Right ventricle myocardium inferior (tissue), 1 donor: Measurements from ENCODE around the gene FAM83F. TPM values are rescaled to one million over a fixed set of nuclear protein-coding genes. Genes with fewer than 3 reads are reported as not detected.

ENCODE experiments used
- ATAC-seq: fragments of 200-7000 bp; cut with Tn5 transposase; one replicate; pipeline ENCODE4 v1.9.1; 2020; ENCODE audit warnings: mild to moderate bottlenecking, moderate library complexity
- DNase-seq: peaks from one replicate; pipeline ENCODE4 v3.0.0; 2021; ENCODE audit errors: missing footprints
- intact Hi-C: fragments of 100-400 bp; cut with DNase I; formaldehyde crosslinking; loops from one replicate; pipeline ENCODE4 v1.11.0; 2022
- total RNA-seq: library from RNA; stranded (reverse); fragmentation: NEBNext Ultra II Directional; extraction: Animal tissue kit (Norgen Biotek cat#: 25700); gene quantifications from one replicate; pipeline ENCODE4 v1.2.1, GENCODE V29; 2021
- donor health status: DM: no; HTN: yes; CAD: no; lungs with severe emphysema.

The FAM83F gene
- total RNA-seq, 1 donor from 2014 or later, result 6.1 TPM

DNA sequence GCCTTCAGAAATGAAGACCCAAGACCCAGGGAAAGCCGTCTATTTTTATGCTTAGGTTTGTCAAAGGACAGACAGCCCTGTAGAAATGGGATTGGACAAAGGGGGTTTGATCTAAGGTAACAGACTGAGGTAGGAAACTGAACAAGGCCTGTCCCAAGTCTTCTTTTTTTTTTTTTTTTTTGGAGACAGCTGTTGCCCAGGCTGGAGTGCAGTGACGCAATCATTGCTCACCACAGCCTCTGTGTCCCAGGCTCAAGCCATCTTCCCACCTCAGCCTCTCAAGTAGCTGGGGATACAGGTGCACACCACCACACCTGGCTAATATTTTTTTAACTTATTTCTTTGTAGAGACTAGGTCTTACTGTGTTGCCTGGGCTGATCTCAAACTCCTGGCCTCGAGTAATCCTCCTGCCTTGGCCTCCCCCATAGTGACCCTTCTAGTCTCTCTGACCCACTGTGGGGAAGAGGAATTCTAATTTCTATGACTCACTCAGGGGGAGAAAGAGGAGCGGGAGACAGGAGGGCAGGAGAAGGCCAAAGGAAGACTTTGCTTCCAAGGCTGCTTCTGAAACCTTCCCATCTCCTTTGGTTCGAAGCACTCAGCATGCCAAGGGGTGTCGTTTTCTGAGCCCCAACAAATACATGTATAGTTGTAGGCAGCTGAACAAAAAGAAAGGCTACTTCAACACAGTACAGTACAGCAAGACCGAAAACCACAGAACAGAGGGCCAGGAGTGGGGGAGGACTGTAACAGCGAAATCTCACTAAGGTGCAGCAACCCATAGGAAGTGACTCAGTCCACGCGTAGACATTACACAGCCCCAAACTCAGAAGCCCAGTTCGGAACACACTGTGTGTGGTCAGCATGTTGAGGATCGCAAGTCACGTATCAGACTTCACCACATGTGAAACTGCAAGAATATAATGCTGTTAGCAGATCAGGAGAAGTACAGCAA, 33.7 kb upstream of the FAM83F start:
- intact Hi-C loops, result no loop called here
- DNase-seq (no peak), ATAC-seq (peak; percentile 50)

DNA sequence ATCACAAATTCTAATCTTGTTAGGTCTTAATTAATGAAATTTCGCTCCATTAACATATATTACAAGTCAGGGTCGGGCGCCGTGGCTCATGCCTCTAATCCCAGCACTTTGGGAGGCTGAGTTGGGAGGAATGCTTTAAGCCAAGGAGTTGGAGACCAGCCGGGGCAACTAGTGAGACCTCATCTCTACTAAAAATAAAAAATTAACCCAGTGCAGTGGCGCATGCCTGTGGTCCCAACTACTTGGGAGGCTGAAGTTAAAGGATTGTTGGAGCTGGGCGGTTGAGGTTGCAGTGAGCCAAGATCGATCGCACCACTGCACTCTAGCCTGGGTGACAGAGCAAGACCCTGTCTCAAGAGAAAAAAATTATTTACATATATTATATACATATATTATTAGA, 32.7 kb upstream of the FAM83F start:
- intact Hi-C loops, result no loop called here
- DNase-seq, result no peak
- ATAC-seq, result no peak

DNA sequence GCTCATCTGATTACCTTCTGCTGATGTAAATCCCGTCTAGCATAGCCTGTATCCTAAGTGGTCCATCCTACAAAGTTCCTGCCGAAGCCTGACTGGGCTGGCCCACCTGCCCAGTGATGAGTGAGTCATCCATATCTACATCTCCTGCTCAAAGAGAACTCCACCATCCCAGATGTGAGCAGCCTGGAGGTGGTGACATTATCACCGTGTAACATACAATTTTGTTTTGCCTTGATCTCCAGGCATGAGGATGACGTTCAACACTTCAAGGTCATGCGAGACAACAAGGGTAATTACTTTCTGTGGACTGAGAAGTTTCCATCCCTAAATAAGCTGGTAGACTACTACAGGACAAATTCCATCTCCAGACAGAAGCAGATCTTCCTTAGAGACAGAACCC, 29.0 kb upstream of the FAM83F start:
- no peak for DNase-seq
- intact Hi-C loops, result loop anchor here (5.0 kb wide), 1 partner anchor 37 kb away; no protein-coding TSS in a partner anchor
- ATAC-seq, result no peak

DNA sequence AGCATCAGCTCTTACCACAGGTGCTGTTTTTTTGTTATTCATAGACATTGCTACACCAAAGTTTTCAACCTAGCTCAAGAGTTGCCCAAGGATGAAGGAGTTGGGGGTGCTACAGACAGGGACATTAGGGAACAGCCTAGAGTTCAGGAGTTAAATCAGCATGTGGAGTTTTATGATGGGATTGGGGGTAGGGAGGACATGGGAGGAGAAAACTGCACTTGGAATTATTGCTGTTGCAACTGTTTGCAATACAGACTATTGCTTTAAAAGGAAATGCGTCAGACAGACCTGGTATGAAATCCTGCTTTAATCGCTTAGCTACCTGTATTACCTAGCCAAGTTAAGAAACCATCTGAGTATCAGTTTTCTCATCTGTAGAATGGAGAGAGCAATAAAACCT, 28.3 kb upstream of the FAM83F start:
- intact Hi-C loops, result loop anchor here (5.0 kb wide), 1 partner anchor 36 kb away; no protein-coding TSS in a partner anchor
- DNase-seq (no peak), ATAC-seq (no peak)

DNA sequence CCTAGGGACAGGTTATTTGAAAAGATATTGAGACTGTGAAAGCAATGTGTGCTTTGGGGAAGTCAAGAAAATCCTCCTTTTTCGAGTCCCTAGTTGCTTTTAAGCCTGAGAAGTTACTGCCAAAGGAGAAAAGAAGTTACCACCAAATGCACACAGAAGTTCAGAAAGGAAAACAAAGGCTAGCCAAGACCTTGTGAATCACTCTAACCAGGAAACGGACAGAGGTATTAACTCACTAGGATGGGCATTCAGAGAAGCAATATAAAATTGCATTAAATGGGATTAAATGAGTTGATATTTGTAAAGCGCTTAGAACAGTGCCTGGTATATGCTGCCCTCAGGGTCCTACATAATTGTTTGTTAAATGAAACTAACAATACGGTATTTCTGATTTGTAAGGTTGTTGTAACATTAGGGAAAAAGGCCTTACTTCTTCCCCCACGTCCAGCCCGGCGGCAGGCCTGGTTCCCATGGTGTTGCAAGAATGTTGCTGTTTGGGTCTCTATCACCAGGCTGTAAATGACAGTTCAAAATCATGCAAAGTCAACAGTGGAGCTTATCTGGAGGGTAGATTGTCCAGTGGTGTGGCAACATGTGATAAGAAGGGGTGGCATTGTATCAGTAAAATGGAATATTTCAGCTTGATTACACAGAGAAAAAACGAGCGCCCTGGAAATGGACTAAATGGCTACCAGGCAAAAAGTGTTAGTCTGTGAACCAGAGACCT, 27.5 kb upstream of the FAM83F start:
- DNase-seq, result no peak
- intact Hi-C loops, result loop anchor here (5.0 kb wide), 1 partner anchor 35 kb away; no protein-coding TSS in a partner anchor
- ATAC-seq, result no peak

DNA sequence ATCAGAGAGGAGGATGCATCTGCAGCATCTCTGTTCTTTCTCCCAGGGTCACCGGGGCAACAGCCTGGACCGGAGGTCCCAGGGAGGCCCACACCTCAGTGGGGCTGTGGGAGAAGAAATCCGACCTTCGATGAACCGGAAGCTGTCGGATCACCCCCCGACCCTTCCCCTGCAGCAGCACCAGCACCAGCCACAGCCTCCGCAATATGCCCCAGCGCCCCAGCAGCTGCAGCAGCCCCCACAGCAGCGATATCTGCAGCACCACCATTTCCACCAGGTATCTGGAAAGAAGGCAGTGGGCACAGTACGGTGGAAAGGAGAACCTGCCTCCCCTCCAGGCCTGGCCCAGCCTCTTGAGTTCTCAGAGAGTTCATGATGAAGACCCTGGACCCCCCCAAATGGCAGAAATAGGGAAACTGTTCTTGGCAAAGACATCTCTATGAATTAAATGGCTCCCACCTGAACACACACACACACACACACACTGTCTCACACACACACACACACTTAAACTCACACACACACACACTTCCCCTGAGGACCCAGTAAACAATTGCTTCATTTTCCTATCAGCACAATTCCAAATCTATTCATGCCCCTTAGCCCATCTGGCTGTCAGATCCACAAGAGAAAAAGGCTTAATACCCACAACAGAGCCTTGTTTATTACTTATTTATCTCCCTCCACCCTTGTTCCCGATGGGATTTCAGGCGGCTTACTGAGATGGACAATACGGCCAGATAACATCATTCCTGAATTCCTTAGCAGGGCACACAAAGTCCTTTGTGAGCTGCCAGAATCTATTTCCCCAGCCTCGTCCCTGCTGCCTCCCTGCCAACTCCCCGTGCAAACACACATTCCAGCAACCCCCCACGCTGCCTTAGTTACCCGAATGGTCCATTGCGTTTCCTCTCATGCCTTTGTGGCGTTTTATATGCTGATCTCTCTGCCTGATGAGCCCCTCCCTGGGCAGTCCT, 26.5 kb upstream of the FAM83F start:
- intact Hi-C loops, result loop anchor here (5.0 kb wide), 1 partner anchor 34 kb away; no protein-coding TSS in a partner anchor
- DNase-seq (no peak), ATAC-seq (peak; percentile 77)

DNA sequence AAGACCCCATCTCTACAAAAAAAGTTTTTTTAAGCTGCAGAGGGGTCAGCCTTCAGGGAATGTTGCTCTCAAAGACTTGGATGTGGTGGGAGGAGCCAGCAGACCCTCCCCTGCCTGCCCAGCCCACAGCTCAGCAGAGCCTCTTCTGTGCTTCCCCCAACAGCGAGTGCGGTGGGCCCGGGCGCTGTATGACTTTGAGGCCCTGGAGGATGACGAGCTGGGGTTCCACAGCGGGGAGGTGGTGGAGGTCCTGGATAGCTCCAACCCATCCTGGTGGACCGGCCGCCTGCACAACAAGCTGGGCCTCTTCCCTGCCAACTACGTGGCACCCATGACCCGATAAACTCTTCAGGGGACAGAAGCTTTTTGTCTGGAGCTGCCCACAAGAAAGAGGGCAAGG, 24.0 kb upstream of the FAM83F start:
- ATAC-seq, result no peak
- no peak for DNase-seq
- intact Hi-C loops, result no loop called here

DNA sequence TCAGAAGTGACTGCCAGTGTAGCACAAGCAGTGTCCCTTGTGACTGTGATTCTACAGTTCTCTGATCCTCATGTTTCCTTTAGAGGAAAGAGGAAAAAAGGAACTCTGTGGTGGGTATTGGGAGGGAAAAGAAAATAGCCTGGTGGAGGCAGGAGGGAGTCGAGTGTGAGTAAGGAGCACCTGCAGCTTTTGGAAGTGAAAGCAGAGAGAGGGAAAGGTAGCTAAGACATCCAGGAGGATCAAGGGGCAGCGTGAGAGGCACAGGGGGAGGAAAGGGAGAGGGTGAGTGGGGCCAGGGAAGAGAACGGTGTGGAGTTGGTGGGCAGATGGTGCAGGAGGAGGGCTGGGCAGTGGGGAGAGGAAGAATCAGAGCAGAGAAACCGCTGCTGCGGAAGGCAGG, 22.1 kb upstream of the FAM83F start:
- DNase-seq (no peak), ATAC-seq (no peak)
- intact Hi-C loops, result no loop called here

DNA sequence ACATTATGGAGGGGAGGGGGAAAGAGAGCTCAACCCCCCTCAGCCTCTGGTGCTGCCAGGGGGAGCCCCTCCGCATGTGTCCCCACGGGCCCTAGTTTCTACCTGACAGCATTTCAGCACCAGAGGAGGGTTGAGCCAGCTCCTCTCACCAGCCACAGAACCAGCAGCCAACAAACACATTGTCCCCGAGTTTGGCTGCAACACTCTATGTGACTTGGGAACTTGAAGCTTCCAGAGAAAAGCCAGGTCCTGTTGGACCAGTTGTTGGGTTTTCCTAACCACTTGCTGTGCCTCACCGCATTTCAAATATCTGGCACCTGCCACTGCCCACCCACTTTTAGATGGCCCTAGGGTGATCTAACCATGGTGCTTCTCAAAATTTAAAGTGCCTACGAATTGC, 21.1 kb upstream of the FAM83F start:
- intact Hi-C loops, result no loop called here
- DNase-seq, result no peak
- ATAC-seq, result peak; percentile 63

DNA sequence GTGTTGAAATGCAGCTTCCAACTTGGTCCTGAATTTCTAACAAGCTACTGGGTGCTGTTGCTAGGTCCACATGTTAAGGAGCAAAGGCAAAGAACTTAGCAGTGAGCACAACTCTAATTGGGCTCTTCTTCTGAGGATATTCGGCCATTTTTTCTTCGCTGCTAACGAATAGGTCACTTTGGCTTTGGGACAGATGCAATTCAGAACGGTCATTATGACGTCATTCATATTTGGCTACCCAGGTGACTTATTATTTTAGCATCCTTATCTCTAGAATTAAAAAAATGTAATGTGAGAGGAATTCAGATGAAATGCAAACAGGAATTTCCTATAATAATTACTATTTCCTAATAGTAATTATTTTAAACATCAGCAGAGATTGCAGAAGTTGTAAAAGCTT, 20.7 kb upstream of the FAM83F start:
- no peak for ATAC-seq
- intact Hi-C loops, result no loop called here

DNA sequence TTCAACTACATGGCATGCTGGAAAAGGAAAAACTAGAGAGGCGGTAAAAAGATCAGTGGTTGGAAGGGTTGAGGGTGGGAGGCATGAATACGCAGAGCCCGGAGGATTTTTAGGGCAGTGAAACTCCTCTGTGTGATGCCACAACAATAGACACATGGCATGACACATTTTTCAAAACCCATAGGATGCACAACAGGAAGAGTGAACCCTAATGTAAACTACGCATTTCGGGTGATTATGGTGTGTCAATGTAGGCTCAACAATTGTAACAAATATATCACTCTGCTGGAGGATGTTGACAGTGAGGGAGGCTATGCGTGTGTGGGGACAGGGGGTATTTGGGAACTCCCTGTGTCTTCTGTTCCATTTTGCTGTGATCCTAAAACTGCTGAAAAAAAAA, 15.7 kb upstream of the FAM83F start:
- ATAC-seq (no peak), DNase-seq (no peak)
- intact Hi-C loops, result no loop called here

More for the DNA sequence above, 20.7 kb upstream of the FAM83F start:
- no peak for DNase-seq

DNA sequence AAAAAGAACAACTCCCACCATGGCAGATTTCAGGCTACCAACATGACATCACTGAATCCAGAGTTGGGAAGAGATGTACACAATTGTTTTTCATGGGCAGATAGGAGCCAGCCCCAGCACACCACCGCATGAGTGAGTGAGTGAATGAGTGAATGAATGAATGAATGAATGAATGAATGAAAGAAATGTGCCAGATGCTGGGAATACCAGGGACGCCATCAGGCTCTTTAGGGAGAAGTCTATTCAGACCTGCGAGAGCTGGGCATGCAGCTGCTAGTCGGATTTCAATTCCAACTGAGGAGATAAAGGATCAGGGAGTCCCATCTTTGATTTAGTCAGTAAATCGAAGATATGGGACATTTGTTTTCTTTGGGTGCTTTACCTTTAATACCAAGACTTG, 15.3 kb upstream of the FAM83F start:
- intact Hi-C loops, result no loop called here
- no peak for DNase-seq
- no peak for ATAC-seq

DNA sequence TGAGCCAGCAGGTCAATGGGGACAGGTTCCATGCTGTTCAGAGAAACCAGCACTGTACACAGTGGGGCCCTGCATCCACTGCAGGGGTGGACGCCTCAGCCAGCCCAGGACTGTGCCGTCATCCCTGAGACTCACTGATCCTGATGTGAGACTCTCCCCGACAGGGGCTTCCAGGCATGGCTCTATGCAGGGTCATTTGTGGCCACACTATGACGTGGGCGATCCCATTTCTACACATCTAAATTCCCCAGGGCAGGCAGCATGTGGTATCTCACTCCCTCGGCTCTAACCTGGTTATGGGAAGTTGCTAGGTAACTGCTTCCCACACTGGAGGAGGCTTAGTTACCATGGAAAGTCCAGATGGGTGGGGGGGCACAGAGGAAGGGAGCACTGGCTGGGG, 14.2 kb upstream of the FAM83F start:
- ATAC-seq, result no peak

DNA sequence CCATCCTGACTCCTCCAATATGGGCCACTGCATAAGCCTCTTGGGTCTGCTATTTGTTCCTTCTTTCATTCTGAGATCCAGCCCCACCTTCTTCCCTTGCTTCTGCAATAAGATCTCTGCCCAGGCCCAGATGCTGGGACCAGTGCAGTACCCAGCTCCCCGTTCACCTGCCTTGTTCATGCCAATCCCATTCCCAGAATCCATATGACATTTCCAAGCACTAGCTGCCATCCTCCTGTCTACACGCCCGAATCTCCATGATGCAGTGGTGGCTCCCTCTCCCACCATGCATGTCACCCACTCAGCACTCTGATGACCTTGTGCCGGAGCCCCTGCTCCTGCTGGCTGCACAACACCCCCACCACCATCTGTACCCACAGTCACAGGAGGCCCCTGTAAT, 11.4 kb upstream of the FAM83F start:
- DNase-seq (no peak), ATAC-seq (no peak)
- intact Hi-C loops, result no loop called here

More for the DNA sequence above, 14.2 kb upstream of the FAM83F start:
- no peak for DNase-seq
- intact Hi-C loops, result no loop called here

DNA sequence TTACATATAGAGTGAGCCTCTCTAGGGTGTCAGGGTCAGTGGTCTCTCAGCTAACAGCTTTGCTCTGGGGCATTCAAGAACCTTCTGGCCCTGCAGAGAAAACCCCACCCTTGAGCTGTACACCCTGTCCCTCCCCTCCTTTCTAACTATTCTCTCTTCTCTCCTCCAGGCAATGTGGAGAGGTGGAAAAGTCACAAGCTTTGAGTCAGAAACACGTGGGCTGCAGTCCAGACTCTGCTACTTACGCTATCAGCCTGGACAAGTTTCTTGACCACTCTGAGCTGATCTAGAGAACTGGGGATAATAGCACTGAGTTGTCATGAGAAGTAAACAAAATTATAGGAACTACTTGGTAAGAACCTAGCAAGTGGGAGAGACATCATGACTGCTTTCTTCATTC, 10.7 kb upstream of the FAM83F start:
- no peak for DNase-seq
- no peak for ATAC-seq
- intact Hi-C loops, result no loop called here

DNA sequence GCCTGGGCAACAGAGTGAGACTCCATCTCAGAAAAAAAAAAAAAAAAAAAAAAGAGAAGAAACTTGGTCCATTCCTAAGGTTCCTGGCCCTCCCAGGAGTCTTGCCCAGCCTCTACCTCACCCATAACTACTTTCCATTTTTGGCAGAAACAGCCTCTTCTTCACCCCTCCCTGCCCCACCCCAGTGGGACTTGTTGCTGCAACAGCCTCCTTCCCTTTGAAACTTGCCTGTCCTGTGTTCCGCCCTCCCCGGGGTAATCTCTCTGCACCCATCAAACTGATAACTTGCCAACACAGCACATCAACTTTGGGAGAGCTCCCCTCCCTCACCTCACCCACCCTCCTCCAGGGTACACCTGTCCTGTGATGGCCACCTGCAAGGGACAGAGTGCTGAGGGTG, 10.0 kb upstream of the FAM83F start:
- DNase-seq (no peak), ATAC-seq (no peak)
- intact Hi-C loops, result no loop called here

DNA sequence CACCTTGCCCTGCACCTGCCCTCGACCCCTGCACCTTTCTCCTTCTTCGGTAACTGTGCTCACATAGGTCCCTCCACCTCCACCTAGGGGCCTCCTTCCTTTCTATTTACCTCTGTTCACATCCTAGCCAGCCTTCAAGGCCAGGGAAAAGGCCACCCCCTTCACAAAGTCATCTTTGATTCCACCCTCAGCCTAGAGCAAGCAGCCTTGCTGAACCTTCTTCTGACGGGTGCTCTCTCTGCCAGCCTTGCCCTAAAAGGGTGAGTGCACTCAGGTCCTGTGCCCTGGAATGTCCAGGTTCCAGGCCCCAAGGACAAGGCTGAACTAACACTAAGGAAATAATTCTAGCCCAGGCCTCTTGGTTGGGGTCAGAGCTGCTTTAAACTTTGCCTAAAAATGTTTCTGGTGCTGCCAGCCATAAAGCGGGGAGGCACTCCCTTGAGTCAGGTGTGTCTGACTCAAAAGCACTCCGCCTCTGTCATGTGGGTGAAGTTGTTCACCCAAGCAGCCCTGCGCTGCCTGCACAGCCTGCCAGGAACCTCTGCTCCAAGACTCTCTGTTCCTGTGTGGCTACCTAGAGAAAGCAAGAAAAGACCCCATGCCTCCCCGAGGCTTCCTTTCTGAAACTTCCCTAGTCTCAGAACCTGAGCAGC, 9.2 kb upstream of the FAM83F start:
- ATAC-seq, result no peak
- intact Hi-C loops, result no loop called here
- no peak for DNase-seq

DNA sequence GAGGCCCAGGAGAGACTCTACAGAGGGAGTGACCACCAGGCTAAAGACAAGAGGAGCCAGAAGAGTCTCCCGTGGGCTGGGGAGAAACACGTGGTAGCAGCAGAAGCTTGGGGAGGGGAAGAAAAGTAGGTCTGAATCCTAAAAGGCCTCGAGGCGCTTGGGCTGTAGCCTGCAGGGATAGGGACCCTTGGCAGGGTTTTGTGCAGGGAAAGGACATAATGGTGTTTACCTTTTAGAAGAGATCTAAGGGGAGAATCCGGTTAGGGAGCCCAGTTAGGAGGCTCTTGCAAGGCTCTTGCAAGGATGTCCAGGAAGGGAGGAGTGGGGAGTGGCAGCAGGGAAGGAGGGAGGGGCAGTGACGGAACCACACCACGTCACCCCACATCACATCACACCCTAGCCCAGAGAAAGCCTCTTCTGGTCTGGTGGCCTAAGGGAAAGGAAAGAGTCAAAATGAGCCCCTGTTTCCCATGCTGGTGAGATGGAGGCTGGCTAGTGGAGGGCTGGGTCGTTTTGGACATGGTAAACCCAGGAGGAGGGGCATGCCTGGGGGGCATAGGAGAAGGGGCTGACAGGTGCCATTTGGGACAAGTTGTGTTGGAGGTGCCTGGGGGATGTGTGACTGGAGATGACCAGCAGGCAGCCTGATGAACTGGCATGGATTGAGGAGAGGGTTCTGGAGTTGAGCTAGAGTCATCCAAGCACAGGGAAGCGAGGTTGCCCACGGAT, 6.2 kb upstream of the FAM83F start:
- DNase-seq (no peak), ATAC-seq (no peak)
- intact Hi-C loops, result no loop called here
